Subcutaneous adipose tissue (tissue), 4 donors: ENCODE data around the gene ADCK2. TPM values are rescaled to one million over a fixed set of nuclear protein-coding genes. Genes with fewer than 3 reads are reported as not detected.

Source experiments
- CTCF ChIP-seq: fragments of 450-650 bp; IDR thresholded peaks from one replicate; pipeline ENCODE4 v1.5.1; 2016; ENCODE audit warnings: low read depth, mild to moderate bottlenecking, control low read depth, antibody characterized with exemption, moderate library complexity
- total RNA-seq, 4 donors: library from RNA; depleted of rRNA; stranded (reverse); fragments of >200 nt; gene quantifications; one replicate each; pipeline ENCODE4 v1.1.0, GENCODE V29; 2016

The ADCK2 gene
- total RNA-seq, 4 donors from 2014 or later: 6.8 to 45.0 (median 19.9) TPM

GRCh38 chr7:140641524-140642195, 31.1 kb upstream of the ADCK2 start:
- no peak for TF ChIP-seq CTCF

GRCh38 chr7:140643416-140643815, 29.3 kb upstream of the ADCK2 start:
- no peak for TF ChIP-seq CTCF

- no peak for TF ChIP-seq CTCF
Measured at GRCh38 chr7:140645166-140645900, 27.4 kb upstream of the ADCK2 start.

- no peak for TF ChIP-seq CTCF
Measured at GRCh38 chr7:140646931-140647647, 25.7 kb upstream of the ADCK2 start.

- no peak for TF ChIP-seq CTCF
Measured at GRCh38 chr7:140649556-140650205, 23.1 kb upstream of the ADCK2 start.

- no peak for TF ChIP-seq CTCF
Measured at GRCh38 chr7:140650367-140650766, 22.4 kb upstream of the ADCK2 start.
